HPDE6-E6E7 (cell line): Measurements from ENCODE around the gene ZNF488.

ENCODE experiments used
- DNase-seq: peaks from one replicate; pipeline ENCODE4 v3.0.0; 2011; ENCODE audit warnings: missing footprints; ENCODE audit errors: extremely low spot score

The ZNF488 gene

GRCh38 chr10:47349516-47349915, 34.6 kb downstream of the ZNF488 start:
- DNase-seq = no peak

DNA sequence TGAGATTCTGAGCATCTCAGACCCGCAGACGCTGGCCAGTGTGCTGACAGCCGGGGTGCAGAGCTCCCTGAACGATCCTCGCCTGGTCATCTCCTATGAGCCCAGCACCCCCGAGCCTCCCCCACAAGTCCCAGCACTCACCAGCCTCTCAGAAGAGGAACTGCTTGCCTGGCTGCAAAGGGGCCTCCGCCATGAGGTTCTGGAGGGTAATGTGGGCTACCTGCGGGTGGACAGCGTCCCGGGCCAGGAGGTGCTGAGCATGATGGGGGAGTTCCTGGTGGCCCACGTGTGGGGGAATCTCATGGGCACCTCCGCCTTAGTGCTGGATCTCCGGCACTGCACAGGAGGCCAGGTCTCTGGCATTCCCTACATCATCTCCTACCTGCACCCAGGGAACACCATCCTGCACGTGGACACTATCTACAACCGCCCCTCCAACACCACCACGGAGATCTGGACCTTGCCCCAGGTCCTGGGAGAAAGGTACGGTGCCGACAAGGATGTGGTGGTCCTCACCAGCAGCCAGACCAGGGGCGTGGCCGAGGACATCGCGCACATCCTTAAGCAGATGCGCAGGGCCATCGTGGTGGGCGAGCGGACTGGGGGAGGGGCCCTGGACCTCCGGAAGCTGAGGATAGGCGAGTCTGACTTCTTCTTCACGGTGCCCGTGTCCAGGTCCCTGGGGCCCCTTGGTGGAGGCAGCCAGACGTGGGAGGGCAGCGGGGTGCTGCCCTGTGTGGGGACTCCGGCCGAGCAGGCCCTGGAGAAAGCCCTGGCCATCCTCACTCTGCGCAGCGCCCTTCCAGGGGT, 35.2 kb downstream of the ZNF488 start:
- DNase-seq = no peak

GRCh38 chr10:47348138-47348651, 35.9 kb downstream of the ZNF488 start, which contains the start of gene RBP3:
RBP3 (plus strand) TSS chr10:47348363; CDS start chr10:47348485, 122 bp downstream.
- DNase-seq = no peak

GRCh38 chr10:47347303-47347675, 36.8 kb downstream of the ZNF488 start:
- DNase-seq = no peak

GRCh38 chr10:47346581-47347302, 37.4 kb downstream of the ZNF488 start:
- no peak for DNase-seq

DNA sequence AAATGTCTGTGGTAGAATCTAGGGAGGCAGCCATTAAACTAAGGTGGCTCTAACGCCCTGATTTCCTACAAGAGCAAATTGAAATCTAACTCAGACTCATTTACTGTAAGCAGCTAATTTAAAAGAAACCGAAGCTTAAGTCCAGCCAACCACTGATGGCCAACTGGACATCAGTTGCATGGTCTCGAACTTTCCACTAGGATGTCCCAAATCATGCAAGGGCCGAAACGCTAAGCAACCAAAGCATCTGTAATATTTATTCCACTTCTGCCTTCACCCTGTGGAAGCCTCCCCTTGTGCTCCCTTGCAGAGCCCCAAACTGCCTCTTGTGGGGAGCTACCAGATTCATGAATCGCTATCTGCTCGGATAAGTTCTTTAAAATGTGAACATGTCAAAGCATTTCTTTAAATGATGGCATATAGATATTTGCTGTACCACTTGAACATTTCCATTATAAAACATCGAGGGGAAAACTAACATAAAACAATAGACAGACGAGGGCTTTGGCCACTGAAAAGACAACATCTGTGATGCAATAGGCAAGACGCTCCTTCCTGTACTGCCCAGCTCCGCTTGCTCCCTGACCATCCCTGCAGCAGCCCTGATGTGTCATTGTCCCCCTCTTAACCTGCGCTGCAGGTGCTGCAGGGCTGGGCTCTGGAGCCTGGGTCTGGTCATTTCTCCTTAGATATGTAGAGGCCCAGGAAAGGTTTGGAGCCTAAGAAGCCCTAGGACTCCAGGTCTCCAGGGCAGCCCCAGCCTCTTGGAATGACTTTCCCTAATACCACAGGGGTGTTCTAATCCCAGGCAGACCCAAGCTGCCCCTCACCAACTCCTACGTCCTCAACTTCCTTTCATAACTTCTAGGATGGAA, 38.9 kb downstream of the ZNF488 start:
- DNase-seq = no peak

DNA sequence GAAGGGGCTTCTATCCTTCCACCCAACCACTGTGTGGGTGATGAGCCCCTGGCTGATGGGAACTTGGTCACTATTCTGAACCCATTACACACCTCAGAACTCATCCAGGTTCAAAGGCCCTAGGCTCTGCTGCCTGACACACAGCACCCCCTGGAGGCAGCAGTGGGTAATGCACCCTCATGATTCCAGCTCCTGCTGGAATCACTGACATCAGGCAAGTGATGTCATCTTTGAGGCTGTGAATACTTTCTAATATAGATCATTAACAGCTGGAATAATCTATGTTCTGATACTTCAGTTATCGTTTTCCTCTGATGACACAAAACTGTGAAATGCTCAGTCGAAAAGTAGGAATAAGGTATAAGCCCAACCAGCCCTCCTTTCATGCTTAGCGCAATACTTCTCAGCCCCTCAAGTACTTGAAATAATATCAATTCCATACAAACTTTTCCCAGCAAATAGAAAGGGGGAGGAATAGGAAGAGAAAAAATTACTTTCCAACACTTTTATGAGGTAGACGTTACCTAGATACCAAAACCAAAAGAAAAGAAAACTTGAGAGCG, 43.4 kb downstream of the ZNF488 start:
- DNase-seq = peak; percentile 62

GRCh38 chr10:47339759-47340607, 44.1 kb downstream of the ZNF488 start:
- no peak for DNase-seq

- DNase-seq = no peak
These were observed 44.8 kb downstream of the ZNF488 start for GRCh38 chr10:47339186-47339735.

GRCh38 chr10:47337310-47337709, 46.8 kb downstream of the ZNF488 start:
- DNase-seq = no peak

GRCh38 chr10:47336387-47337134, 47.5 kb downstream of the ZNF488 start:
- DNase-seq = no peak

GRCh38 chr10:47335906-47336305, 48.2 kb downstream of the ZNF488 start:
- no peak for DNase-seq

DNA sequence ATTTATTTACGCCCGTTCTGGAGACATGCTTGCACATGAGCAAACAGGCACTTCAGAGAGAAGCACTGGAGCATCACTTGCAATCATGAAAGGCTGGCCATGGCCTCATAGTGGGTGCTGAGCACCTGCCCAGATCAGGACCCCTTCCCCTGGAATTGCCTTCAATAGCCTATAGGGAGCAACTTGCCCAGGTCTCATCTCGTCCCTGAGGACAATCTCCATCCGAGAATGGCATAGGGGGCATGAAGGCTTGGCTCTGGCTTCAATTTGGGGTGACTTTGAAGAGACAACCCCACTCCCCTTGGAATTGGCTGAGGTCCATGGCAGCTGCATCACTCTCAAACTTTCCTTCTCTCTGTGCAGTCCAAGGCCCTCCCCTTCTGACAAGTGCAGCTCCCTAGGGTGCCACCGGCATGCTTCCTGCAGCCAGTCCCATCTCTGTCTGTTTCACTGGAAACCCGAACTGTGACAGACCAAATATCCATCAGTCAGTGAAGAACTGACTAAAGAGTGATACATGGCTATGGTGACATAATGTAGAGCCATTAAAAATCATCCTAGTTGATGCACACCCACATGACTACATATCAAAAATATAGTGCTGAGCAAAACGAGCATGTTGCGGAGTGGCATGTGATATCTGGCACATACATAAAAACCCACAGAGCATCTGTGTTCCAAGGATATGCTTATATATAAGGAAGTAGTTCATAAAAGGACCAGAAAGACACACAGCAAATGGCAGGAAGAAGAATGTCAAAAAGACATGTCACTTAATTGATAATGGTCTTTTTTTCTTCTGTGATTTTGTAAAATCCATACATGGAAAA, 49.4 kb downstream of the ZNF488 start:
- no peak for DNase-seq

DNA sequence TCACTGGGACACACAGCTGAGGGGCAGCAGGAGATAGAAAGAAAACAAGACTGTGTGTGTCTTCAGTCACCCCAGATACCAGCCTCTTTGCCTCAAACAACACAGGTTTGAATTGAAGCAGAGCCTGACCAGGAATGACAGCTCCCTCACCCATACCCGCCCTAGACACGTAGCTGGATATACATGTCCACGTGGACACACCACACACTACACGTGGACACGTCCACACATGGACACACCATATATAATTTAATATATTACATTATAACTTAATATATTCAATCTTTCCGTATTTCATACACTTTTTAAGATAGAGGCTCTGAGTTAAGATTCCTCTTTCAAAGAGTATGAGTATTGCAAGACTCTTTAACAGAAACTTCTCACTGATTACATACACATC, 50.6 kb downstream of the ZNF488 start:
- no peak for DNase-seq

DNA sequence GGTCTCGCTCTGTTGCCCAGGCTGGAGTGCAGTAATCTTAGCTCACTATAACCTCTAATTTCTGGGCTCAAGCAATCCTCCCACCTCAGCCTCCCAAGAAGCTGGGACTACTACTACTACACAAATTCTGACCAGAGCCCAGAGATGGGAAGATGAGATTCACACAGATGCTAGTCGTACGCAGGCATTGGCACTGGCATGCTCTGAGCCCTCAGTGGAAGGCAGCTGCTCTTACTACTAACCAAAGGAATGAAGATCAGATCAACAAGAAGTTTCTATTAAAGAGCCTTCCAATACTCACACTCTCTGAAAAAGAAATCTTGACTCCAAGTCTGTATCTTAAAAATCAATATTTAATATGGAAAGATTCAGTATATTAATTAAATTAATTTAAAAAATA, 51.1 kb downstream of the ZNF488 start:
- DNase-seq = no peak

DNA sequence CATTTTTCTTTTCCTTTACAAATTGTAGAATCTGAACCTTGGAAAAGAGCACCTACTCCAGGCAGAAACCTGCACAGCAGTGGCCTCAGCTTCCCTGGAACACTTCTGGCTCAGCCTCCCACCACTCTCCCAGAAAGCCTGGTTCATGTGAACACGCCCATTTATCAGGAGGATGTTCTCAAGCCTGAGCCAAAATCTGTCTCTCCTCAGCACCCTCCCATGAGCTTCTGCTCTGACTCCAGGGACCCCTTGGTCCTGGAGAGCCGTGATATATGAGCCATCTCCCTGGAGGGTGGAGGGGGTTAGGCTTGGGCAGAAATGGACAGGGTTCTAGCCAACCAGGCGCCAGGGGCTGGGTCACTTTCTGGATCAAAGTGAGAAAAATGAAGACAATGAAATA, 51.7 kb downstream of the ZNF488 start:
- DNase-seq = no peak

GRCh38 chr10:47331954-47332353, 52.1 kb downstream of the ZNF488 start:
- DNase-seq = no peak

GRCh38 chr10:47331491-47331890, 52.6 kb downstream of the ZNF488 start:
- DNase-seq = no peak

- DNase-seq = no peak
These were observed 53.3 kb downstream of the ZNF488 start for GRCh38 chr10:47330804-47331203.
